ENCODE measurements around the gene LNX2. TPM values are rescaled to one million over a fixed set of nuclear protein-coding genes. Genes with fewer than 3 reads are reported as not detected.

The LNX2 gene
- total RNA-seq, 1 donor from 2014 or later, result 33.7 TPM

DNA sequence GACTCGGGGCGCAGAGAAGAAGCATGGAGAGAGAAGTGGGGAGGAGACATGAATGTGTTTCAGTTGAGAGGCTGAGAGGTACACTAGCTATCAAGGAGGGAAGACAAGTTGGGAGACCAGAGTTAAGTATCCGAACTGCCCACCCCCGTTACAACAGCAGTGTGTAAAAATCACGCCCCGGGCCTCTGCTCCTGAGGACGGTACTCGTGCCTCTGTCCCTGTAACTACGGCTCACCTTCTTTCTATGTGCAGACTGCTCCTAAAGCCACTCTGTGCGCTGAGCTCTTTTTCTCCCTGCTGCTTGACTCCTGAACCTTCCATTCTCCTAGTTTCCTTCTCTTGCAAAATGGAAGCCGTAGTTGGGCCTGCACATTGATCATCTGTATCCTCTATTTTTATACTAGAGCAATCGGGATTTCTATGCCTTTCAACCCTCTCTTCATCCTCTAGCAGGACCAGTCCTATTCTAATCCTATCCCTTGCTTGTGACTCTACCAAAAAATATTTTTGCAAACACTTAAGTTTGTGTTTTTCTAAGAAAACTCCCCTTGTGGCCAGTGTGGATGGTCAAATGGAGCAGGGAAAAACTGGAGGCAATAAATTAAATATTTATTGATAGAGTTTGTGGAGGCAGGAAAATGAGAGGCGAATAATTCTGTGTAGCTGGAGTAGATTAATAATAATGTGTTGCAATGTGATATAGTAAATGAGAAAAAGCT lies 1.9 kb upstream of the LNX2 start:
- Mint-ChIP-seq H3K4me3 (ENCODE audit: low read depth) (peak overlapping the region; percentile 86), H3K36me3 (ENCODE audit: insufficient read depth) (peaks cover 19% of the 10 kb centered on the region), H3K9me3 (ENCODE audit: low read depth) (no peaks in the 10 kb centered on the region), H3K4me1 (ENCODE audit: low read depth) (peaks cover 53% of the 10 kb centered on the region), H3K27ac (peak overlapping the region; percentile 95), H3K27me3 (no peaks in the 10 kb centered on the region)
- DNase-seq (ENCODE audit: low spot score, unreplicated experiment), result no peak
- TF ChIP-seq, protein P1, sequence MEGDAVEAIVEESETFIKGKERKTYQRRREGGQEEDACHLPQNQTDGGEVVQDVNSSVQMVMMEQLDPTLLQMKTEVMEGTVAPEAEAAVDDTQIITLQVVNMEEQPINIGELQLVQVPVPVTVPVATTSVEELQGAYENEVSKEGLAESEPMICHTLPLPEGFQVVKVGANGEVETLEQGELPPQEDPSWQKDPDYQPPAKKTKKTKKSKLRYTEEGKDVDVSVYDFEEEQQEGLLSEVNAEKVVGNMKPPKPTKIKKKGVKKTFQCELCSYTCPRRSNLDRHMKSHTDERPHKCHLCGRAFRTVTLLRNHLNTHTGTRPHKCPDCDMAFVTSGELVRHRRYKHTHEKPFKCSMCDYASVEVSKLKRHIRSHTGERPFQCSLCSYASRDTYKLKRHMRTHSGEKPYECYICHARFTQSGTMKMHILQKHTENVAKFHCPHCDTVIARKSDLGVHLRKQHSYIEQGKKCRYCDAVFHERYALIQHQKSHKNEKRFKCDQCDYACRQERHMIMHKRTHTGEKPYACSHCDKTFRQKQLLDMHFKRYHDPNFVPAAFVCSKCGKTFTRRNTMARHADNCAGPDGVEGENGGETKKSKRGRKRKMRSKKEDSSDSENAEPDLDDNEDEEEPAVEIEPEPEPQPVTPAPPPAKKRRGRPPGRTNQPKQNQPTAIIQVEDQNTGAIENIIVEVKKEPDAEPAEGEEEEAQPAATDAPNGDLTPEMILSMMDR (IDR thresholded peaks at IDR 0.05; ENCODE audit: unreplicated experiment), result peak; percentile 30

- Mint-ChIP-seq H3K36me3 (ENCODE audit: insufficient read depth) (peaks cover 19% of the 10 kb centered on the region), H3K4me1 (ENCODE audit: low read depth) (peaks cover 54% of the 10 kb centered on the region), H3K4me3 (ENCODE audit: low read depth) (peak within 1 kb of the TSS; percentile 92), H3K27me3 (no peaks in the 10 kb centered on the region), H3K9me3 (ENCODE audit: low read depth) (no peaks in the 10 kb centered on the region), H3K27ac (peak within 1 kb of the TSS; percentile 100)
- DNase-seq (ENCODE audit: low spot score, unreplicated experiment), result peak; percentile 83
- TF ChIP-seq, protein P1 (IDR thresholded peaks at IDR 0.05; ENCODE audit: unreplicated experiment), result no peak
These were observed 1.2 kb upstream of the LNX2 start, which contains the start of gene POLR1D for GRCh38 chr13:27621366-27622101. Gene POLR1D (plus strand): TSS chr13:27621892. CDS start chr13:27621984, 92 bp downstream.

GRCh38 chr13:27621116-27621365 lies 712 bp upstream of the LNX2 start:
- Mint-ChIP-seq H3K4me3 (ENCODE audit: low read depth) (peak overlapping the region; percentile 92), H3K9me3 (ENCODE audit: low read depth) (no peaks in the 10 kb centered on the region), H3K27me3 (no peaks in the 10 kb centered on the region), H3K27ac (peak overlapping the region; percentile 100), H3K36me3 (ENCODE audit: insufficient read depth) (peaks cover 19% of the 10 kb centered on the region), H3K4me1 (ENCODE audit: low read depth) (peaks cover 54% of the 10 kb centered on the region)
- TF ChIP-seq, protein P1 (IDR thresholded peaks at IDR 0.05; ENCODE audit: unreplicated experiment), result no peak
- no peak for DNase-seq (ENCODE audit: low spot score, unreplicated experiment)

DNA sequence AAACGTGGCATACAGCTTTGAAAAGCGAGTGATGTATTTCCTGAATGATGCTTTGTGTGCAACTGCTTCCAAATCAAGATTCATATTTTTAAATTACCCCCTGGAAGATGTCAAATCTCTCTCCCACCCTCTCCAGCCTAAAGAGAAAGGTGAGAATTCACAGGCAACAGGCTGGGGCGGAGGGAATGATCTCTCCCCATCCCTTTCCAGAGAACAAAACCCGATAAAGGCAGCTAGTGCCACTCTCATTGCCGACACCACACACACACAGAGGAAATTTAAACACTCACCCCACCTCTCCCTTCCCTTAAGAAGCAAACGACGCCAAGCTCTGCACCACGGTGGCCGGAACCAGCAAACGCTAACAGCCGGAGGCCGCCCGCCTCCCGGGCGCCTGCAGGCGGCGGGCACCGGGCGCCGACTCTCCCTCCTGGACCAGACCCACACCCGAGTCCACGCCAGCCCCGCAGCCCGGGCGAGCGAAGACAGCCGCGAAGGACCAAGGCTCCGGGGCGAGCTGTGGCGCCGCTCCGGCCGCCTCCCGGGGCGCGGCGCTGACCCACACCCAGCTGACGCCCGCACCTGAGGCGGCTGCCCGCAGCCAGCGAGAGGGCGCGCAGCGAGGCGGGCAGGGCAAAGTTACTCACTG lies 477 bp downstream of the LNX2 start:
- peaks cover 48% of the 10 kb centered on the region for H3K4me1 Mint-ChIP-seq (ENCODE audit: low read depth)
- H3K36me3 Mint-ChIP-seq (ENCODE audit: insufficient read depth), result peaks cover 26% of the 10 kb centered on the region
- peak overlapping the region; percentile 98 for H3K27ac Mint-ChIP-seq
- H3K27me3 Mint-ChIP-seq, result no peaks in the 10 kb centered on the region
- peaks cover 6% of the 10 kb centered on the region for H3K9me3 Mint-ChIP-seq (ENCODE audit: low read depth)
- no peak for DNase-seq (ENCODE audit: low spot score, unreplicated experiment)
- TF ChIP-seq, protein P1 (IDR thresholded peaks at IDR 0.05; ENCODE audit: unreplicated experiment), result no peak
- H3K4me3 Mint-ChIP-seq (ENCODE audit: low read depth), result peak overlapping the region; percentile 97

- H3K36me3 Mint-ChIP-seq (ENCODE audit: insufficient read depth), result peaks cover 31% of the 10 kb centered on the region
These were observed 1.1 kb downstream of the LNX2 start for GRCh38 chr13:27619093-27619727.

More at GRCh38 chr13:27619093-27619727, 1.1 kb downstream of the LNX2 start:
- H3K27ac Mint-ChIP-seq, result peak overlapping the region; percentile 98
- no peaks in the 10 kb centered on the region for H3K27me3 Mint-ChIP-seq
- peaks cover 11% of the 10 kb centered on the region for H3K9me3 Mint-ChIP-seq (ENCODE audit: low read depth)
- H3K4me3 Mint-ChIP-seq (ENCODE audit: low read depth), result peak overlapping the region; percentile 97
- TF ChIP-seq, protein P1 (IDR thresholded peaks at IDR 0.05; ENCODE audit: unreplicated experiment), result no peak
- no peak for DNase-seq (ENCODE audit: low spot score, unreplicated experiment)
- H3K4me1 Mint-ChIP-seq (ENCODE audit: low read depth), result peaks cover 46% of the 10 kb centered on the region
